ENCODE measurements around the gene OPN1MW3. TPM values are rescaled to one million over a fixed set of nuclear protein-coding genes. Genes with fewer than 3 reads are reported as not detected.

The OPN1MW3 gene
- total and polyA plus RNA-seq, 4 donors: not detected

GRCh38 chrX:154317391-154317995 is 60.1 kb downstream of the OPN1MW3 start:
- Histone ChIP-seq H3K27ac (ENCODE audit: low read depth in 1 of 2, low read length in 2 of 2) (no peak overlapping the region), H3K9me3 (ENCODE audit: control insufficient read depth, low read length) (no peaks in the 10 kb centered on the region), H3K27me3 (ENCODE audit: control insufficient read depth in 1 of 2, insufficient read depth in 2 of 2, low read length in 1 of 2) (no peaks in the 10 kb centered on the region), H3K4me3 (ENCODE audit: low read length in 2 of 2) (no peak overlapping the region), H3K36me3 (ENCODE audit: control insufficient read depth in 1 of 2, insufficient read depth in 2 of 2, low read length in 1 of 2) (no peaks in the 10 kb centered on the region), H3K4me1 (ENCODE audit: control insufficient read depth in 1 of 2, insufficient read depth in 2 of 2, low read length in 2 of 2) (no peaks in the 10 kb centered on the region)
- 7 to 15% methylated on average over 7 of the region's 7 CpGs for WGBS, 2 donors
- ATAC-seq (ENCODE audit: low FRiP score): no peak
- no peak for DNase-seq
- intact Hi-C loops (cut with DNase I): no loop called here

- intact Hi-C loops (cut with DNase I): no loop called here
- H3K4me3 ChIP-seq (ENCODE audit: low read length in 2 of 2): no peak overlapping the region
- ATAC-seq (ENCODE audit: low FRiP score): no peak
Observed at GRCh38 chrX:154320406-154320805, 63.0 kb downstream of the OPN1MW3 start.

More at GRCh38 chrX:154320406-154320805, 63.0 kb downstream of the OPN1MW3 start:
- Histone ChIP-seq H3K27me3 (ENCODE audit: control insufficient read depth in 1 of 2, insufficient read depth in 2 of 2, low read length in 1 of 2) (no peaks in the 10 kb centered on the region), H3K9me3 (ENCODE audit: control insufficient read depth, low read length) (no peaks in the 10 kb centered on the region), H3K27ac (ENCODE audit: low read depth in 1 of 2, low read length in 2 of 2) (no peak overlapping the region), H3K4me1 (ENCODE audit: control insufficient read depth in 1 of 2, insufficient read depth in 2 of 2, low read length in 2 of 2) (no peaks in the 10 kb centered on the region), H3K36me3 (ENCODE audit: control insufficient read depth in 1 of 2, insufficient read depth in 2 of 2, low read length in 1 of 2) (no peaks in the 10 kb centered on the region)
- 92% methylated on average over 11 of the region's 11 CpGs for WGBS, 2 donors
- no peak for DNase-seq

Other genes starting within 250 kb of the OPN1MW3 start
- 10 to 100 TPM; 62.3 to 78.3 TPM for gene IRAK1, start 237.7 kb upstream of the OPN1MW3 start, total RNA-seq
- 10 to 100 TPM; 45.9 to 60.5 TPM for gene IRAK1, start 237.7 kb upstream of the OPN1MW3 start, polyA plus RNA-seq
- gene MECP2, start 159.9 kb upstream of the OPN1MW3 start, total RNA-seq: 10 to 100 TPM; 73.5 to 80.7 TPM
- 10 to 100 TPM; 10.4 to 24.9 TPM for gene MECP2, start 159.9 kb upstream of the OPN1MW3 start, polyA plus RNA-seq
- not detected for gene OPN1LW, start 113.3 kb upstream of the OPN1MW3 start, total RNA-seq
- gene OPN1LW, start 113.3 kb upstream of the OPN1MW3 start, polyA plus RNA-seq: not detected
- not detected for gene OPN1MW, start 75.0 kb upstream of the OPN1MW3 start, total RNA-seq
- not detected for gene OPN1MW, start 75.0 kb upstream of the OPN1MW3 start, polyA plus RNA-seq
- gene OPN1MW2, start 37.8 kb upstream of the OPN1MW3 start, total RNA-seq: not detected
- gene OPN1MW2, start 37.8 kb upstream of the OPN1MW3 start, polyA plus RNA-seq: not detected
- gene TEX28, start 37.5 kb downstream of the OPN1MW3 start, total RNA-seq: not detected
- not detected for gene TEX28, start 37.5 kb downstream of the OPN1MW3 start, polyA plus RNA-seq
- gene TKTL1, start 38.2 kb downstream of the OPN1MW3 start, total RNA-seq: under 1 TPM; 0.23 to 0.24 TPM
- not detected for gene TKTL1, start 38.2 kb downstream of the OPN1MW3 start, polyA plus RNA-seq
- 1,000 to 10,000 TPM; 4,329 to 7,587 TPM for gene FLNA, start 117.1 kb downstream of the OPN1MW3 start, total RNA-seq
- 1,000 to 10,000 TPM in 1 of 2 donors, 100 to 1,000 TPM in 1; 515 to 7,857 TPM for gene FLNA, start 117.1 kb downstream of the OPN1MW3 start, polyA plus RNA-seq
- gene EMD, start 121.7 kb downstream of the OPN1MW3 start, total RNA-seq: 10 to 100 TPM; 49.9 to 73.1 TPM
- 100 to 1,000 TPM in 1 of 2 donors, 10 to 100 TPM in 1; 97.7 to 157 TPM for gene EMD, start 121.7 kb downstream of the OPN1MW3 start, polyA plus RNA-seq
- 1,000 to 10,000 TPM; 2,525 to 2,861 TPM for gene RPL10, start 140.8 kb downstream of the OPN1MW3 start, total RNA-seq
- gene RPL10, start 140.8 kb downstream of the OPN1MW3 start, polyA plus RNA-seq: 1,000 to 10,000 TPM; 7,028 to 7,505 TPM
- 10 to 100 TPM; 25.9 to 29.0 TPM for gene DNASE1L1, start 151.7 kb downstream of the OPN1MW3 start, total RNA-seq
- gene DNASE1L1, start 151.7 kb downstream of the OPN1MW3 start, polyA plus RNA-seq: 10 to 100 TPM; 37.3 to 46.2 TPM
- gene TAFAZZIN, start 154.0 kb downstream of the OPN1MW3 start, total RNA-seq: 10 to 100 TPM; 30.8 to 59.6 TPM
- gene TAFAZZIN, start 154.0 kb downstream of the OPN1MW3 start, polyA plus RNA-seq: 100 to 1,000 TPM in 1 of 2 donors, 1 to 10 TPM in 1; 5.5 to 129 TPM
- 10 to 100 TPM; 63.3 to 63.5 TPM for gene ATP6AP1, start 171.1 kb downstream of the OPN1MW3 start, total RNA-seq
- 10 to 100 TPM; 44.1 to 77.5 TPM for gene ATP6AP1, start 171.1 kb downstream of the OPN1MW3 start, polyA plus RNA-seq
- 100 to 1,000 TPM; 124 to 130 TPM for gene GDI1, start 179.6 kb downstream of the OPN1MW3 start, total RNA-seq
- gene GDI1, start 179.6 kb downstream of the OPN1MW3 start, polyA plus RNA-seq: 100 to 1,000 TPM in 1 of 2 donors, 10 to 100 TPM in 1; 77.0 to 209 TPM
- 10 to 100 TPM; 57.1 to 62.9 TPM for gene FAM50A, start 186.6 kb downstream of the OPN1MW3 start, total RNA-seq
- 100 to 1,000 TPM; 138 to 246 TPM for gene FAM50A, start 186.6 kb downstream of the OPN1MW3 start, polyA plus RNA-seq
- gene PLXNA3, start 200.7 kb downstream of the OPN1MW3 start, total RNA-seq: 10 to 100 TPM; 59.4 to 79.1 TPM
- 10 to 100 TPM in 1 of 2 donors, 1 to 10 TPM in 1; 6.5 to 39.7 TPM for gene PLXNA3, start 200.7 kb downstream of the OPN1MW3 start, polyA plus RNA-seq
- gene LAGE3, start 221.7 kb downstream of the OPN1MW3 start, total RNA-seq: 1 to 10 TPM; 6.0 to 8.3 TPM
- gene LAGE3, start 221.7 kb downstream of the OPN1MW3 start, polyA plus RNA-seq: 1 to 10 TPM; 3.5 to 9.1 TPM
- 10 to 100 TPM; 20.5 to 27.2 TPM for gene UBL4A, start 229.0 kb downstream of the OPN1MW3 start, total RNA-seq
- gene UBL4A, start 229.0 kb downstream of the OPN1MW3 start, polyA plus RNA-seq: 10 to 100 TPM; 24.3 to 26.6 TPM
- 10 to 100 TPM; 24.2 to 27.7 TPM for gene SLC10A3, start 233.0 kb downstream of the OPN1MW3 start, total RNA-seq
- gene SLC10A3, start 233.0 kb downstream of the OPN1MW3 start, polyA plus RNA-seq: 10 to 100 TPM; 16.8 to 38.8 TPM

All from aorta (tissue), 5 donors.